ENCODE measurements around the gene LARP4.

- TF ChIP-seq, protein P1, sequence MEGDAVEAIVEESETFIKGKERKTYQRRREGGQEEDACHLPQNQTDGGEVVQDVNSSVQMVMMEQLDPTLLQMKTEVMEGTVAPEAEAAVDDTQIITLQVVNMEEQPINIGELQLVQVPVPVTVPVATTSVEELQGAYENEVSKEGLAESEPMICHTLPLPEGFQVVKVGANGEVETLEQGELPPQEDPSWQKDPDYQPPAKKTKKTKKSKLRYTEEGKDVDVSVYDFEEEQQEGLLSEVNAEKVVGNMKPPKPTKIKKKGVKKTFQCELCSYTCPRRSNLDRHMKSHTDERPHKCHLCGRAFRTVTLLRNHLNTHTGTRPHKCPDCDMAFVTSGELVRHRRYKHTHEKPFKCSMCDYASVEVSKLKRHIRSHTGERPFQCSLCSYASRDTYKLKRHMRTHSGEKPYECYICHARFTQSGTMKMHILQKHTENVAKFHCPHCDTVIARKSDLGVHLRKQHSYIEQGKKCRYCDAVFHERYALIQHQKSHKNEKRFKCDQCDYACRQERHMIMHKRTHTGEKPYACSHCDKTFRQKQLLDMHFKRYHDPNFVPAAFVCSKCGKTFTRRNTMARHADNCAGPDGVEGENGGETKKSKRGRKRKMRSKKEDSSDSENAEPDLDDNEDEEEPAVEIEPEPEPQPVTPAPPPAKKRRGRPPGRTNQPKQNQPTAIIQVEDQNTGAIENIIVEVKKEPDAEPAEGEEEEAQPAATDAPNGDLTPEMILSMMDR (conservative IDR thresholded peaks at IDR 0.05; ENCODE audit: low read depth, low read length) = no peak
- TF ChIP-seq CHD1 (IDR thresholded peaks at IDR 0.05; ENCODE audit: low read depth, low read length) (no peak), POLR2A (IDR thresholded peaks at IDR 0.05; ENCODE audit: low read depth, low read length) (no peak), RCOR1 (IDR thresholded peaks at IDR 0.05; ENCODE audit: insufficient replicate concordance, low read length) (no peak), RAD21 (IDR thresholded peaks at IDR 0.05; ENCODE audit: low read length) (no peak), USF2 (IDR thresholded peaks at IDR 0.05; ENCODE audit: low read depth, low read length) (no peak), MAZ (IDR thresholded peaks at IDR 0.05; ENCODE audit: borderline replicate concordance, low read depth, low read length) (no peak), SMC3 (IDR thresholded peaks at IDR 0.05; ENCODE audit: low read depth, low read length) (no peak), FOS (IDR thresholded peaks at IDR 0.05; ENCODE audit: low read depth, low read length) (no peak), MXI1 (IDR thresholded peaks at IDR 0.05; ENCODE audit: borderline replicate concordance, low read depth, low read length) (no peak), BHLHE40 (IDR thresholded peaks at IDR 0.05; ENCODE audit: low read depth, low read length) (no peak), NFE2L2 (IDR thresholded peaks at IDR 0.05; ENCODE audit: low read depth, low read length) (no peak), RFX5 (IDR thresholded peaks at IDR 0.05; ENCODE audit: low read depth, low read length) (no peak)
- TF ChIP-seq, protein P2, sequence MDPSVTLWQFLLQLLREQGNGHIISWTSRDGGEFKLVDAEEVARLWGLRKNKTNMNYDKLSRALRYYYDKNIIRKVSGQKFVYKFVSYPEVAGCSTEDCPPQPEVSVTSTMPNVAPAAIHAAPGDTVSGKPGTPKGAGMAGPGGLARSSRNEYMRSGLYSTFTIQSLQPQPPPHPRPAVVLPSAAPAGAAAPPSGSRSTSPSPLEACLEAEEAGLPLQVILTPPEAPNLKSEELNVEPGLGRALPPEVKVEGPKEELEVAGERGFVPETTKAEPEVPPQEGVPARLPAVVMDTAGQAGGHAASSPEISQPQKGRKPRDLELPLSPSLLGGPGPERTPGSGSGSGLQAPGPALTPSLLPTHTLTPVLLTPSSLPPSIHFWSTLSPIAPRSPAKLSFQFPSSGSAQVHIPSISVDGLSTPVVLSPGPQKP (IDR thresholded peaks at IDR 0.05; ENCODE audit: borderline replicate concordance, low read depth, low read length) = no peak
Observed at GRCh38 chr12:50397117-50397650, 3.5 kb upstream of the LARP4 start.

Data from IMR-90 (cell line).